NCI-H82 (cell line): ENCODE measurements around the gene KIRREL2.
"Not testable (repeated sequence)": the region's sequence is repeated elsewhere in the genome, so short reads cannot be mapped to it uniquely, and the experiment has no call there.

ENCODE experiments used
- DNase-seq: peaks from one replicate; lab custom pipeline; 2025; lab: John Stamatoyannopoulos, UW

Gene KIRREL2

GRCh38 chr19:35899547-35900214 is 43.0 kb downstream of the KIRREL2 start:
- peak; percentile 94 for DNase-seq

DNA sequence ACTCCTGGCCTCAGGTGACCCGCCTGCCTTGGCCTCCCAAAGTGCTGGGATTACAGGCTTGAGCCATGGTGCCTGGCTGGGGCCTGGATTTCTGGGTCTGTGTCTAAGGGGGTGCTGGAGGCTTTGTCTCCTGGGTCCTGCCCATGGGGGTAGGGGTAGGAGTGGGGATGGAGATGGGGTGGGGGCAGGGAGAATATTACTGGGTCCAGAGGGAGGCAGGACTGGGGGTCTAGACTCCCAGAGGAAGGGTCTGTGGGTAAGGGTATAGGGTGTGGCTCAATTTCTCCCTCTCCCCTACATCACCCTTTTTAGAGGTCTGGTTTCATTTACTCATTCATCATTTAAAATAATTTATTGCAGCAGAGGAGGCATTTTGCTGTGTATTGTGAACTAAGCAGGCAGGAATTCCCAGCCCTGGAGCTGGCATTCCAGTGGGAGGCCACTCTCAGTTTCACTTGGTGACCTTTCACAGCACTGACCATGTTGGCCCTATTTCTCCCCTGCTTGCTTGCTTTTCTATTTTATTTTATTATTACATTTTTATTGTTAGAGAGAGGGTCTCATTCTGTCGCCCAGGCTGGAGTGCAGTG is 44.4 kb downstream of the KIRREL2 start:
- no peak for DNase-seq

DNA sequence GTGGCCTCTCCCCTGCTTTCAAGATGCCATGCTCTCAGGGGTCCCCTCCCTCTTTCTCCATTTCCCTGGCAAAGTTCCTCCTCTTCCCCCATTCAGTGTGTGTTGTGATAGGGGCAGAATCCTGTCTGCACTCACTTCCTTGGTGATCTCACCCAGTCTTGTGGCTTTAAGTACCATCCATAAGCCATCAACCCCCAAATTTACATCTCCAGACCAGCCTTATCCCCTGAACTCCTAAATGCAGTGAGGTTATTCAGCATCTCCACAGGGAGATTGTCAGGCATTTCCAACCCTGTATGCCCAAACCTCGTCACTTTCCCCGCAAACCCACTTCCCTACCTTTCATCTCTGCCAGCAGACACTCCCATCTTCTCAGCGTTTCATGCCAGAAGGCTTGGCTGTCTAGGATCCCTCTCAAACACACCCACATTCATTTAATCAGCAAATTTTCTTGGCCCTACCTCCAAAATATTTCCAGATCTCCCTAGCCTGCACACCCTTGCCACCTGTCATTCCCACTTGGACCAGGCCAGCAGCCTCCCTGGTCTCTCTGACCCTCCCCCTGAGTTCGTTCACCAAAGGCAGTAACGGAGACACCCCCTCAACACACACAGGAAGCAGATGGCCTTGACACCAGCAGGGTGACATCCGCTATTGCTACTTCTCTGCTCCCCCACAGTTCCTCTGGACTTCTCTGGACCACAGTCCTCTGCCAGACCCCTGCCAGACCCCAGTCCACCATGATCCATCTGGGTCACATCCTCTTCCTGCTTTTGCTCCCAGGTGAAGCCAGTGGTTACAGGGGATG is 45.3 kb downstream of the KIRREL2 start, which contains the start of gene HCST:
Gene HCST, plus strand, starts transcription at position 676 of the 808 bp plus-strand sequence. Its CDS starts 65 bp downstream, at position 741.
- peak; percentile 14 for DNase-seq

- no peak for DNase-seq
These were observed 46.3 kb downstream of the KIRREL2 start for GRCh38 chr19:35902870-35903475.

- peak; percentile 65 for DNase-seq
These were observed 47.0 kb downstream of the KIRREL2 start for GRCh38 chr19:35903550-35904179.

GRCh38 chr19:35904311-35905068 is 47.8 kb downstream of the KIRREL2 start:
- DNase-seq, result no peak

DNA sequence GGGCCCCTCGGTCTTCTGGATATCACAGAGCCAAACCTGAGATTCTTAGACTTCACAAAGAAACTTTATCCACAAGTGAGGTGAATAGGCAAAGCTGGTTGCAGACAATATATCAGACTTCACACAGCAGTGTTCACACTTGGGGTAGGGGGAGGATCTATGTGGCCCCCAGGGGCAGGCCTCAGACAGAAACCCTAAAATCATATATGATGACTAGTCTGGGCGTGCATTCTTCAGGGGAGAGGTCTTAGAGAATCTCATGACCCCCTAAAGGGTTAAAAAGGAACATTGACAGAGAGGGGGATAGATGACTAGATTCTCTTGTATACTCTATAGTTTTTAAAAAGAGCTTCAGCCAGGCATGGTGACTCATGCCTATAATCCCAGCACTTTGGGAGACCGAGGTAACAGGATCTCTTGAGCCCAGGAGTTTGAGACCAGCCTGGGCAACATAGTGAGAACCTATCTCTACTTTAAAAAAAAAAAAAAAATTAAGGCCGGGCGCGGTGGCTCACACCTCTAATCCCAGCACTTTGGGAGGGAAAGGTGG is 48.5 kb downstream of the KIRREL2 start:
- DNase-seq, result no peak

DNA sequence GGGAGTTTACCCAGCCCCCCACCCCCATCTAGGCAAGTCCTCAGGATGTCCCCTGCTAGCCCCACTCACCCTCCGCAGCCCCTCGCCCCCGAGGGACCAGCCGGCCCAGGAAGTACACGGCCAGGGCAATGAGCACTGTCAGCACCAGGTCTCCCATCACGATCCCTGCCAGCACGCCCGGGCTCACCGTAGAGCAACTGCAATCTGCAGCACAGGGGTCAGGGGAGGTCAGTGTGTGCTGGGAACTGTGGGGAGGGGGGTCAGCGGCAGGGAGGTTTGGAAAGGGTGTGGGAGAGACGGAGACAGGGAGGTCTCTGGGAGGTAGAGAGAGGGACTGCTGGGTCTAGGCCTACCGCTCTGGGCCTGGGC is 50.6 kb downstream of the KIRREL2 start:
- DNase-seq, result peak; percentile 16

DNA sequence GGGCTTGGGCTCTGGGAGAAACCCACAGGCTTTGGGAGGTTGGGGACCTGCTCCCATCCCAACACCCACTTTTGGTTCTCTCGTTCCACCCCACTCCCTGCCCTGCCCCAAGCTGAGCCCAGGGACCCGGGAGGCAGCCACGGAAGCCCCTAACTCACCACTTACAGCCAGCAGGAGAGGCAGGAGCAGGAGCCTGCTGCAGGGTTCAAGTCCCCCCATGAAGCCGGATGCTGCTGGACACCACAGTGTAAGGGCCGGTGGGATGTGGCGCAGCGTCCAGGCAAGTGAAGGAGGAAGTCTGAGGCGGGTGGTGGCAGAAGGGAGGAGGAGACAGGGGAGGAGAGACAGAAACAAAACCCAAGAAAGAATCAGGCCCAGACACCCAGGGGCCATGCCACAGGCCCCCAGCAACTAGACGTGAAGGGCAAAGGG is 51.3 kb downstream of the KIRREL2 start, which contains the start of gene TYROBP:
Gene TYROBP, minus strand, starts transcription at position 286 of the 432 bp plus-strand sequence. Its CDS starts 67 bp downstream, at position 219.
- DNase-seq, result no peak

DNA sequence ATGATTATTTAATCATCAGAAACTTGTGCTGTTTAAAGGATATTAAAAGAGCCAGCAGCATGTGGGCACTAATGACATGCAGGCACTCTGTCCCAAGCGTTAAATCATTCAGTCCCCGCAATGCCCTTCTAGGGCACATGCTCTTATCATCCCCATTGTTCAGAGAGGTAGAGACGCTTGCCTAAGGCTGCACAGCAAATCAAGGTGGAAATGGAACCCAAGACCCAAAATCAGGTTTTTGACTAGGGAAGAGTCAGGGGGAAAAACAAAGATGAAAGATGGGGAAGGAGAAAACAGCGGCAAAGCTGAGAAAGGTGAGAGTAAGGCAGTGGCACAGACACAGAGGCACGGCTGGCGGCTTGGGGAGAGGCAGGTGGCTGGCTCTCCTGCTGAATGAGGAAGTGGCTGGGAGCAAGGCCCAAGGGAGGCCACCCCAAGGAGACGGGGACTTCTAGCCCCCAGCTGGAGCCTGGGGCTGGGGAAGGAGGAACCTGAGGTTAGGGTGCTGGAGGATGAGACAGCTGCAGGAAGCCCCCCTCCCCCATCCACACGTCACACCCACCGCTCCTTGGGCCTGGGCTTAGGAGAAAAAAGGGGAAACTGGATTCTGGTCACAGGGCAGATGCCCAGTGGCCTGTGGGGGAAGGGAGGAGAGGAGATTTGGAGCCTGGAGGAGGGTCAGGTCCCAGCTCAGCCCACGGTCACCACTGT is 52.4 kb downstream of the KIRREL2 start:
- DNase-seq, result peak; percentile 26

DNA sequence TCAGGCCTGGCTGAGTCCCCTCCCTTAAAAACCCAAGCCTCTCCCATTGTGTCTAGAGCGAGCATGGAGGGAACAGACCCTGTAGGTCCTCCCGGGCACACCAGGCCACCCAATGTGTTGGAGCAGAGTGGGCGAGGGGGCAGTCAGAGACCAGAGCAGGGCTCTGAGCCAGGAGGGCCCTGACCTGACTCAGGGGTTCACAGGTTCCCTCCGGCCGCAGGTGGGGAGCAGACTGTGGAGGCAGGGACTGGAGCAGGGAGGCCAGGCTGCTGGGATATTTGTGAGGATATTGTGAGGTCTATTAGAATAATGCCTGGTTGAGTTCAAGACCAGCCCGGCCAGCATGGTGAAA is 52.9 kb downstream of the KIRREL2 start:
- DNase-seq, result no peak

DNA sequence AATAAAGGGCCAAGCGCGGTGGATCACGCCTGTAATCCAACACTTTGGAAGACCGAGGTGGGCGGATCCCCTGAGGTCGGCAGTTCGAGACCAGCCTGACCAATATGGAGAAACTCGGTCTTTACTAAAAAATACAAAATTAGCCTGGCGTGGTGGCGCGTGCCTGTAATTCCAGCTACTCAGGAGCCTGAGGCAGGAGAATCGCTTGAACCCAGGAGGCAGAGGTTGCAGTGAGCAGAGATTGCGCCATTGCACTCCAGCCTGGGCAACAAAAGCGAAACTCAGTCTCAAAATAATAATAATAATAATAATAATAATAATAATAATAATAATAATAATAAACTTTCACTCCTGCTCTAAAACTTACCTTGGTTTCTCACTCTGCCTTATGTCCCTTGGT is 53.6 kb downstream of the KIRREL2 start:
- not testable (repeated sequence) for DNase-seq

- peak; percentile 13 for DNase-seq
These were observed 54.5 kb downstream of the KIRREL2 start for GRCh38 chr19:35911173-35911572.

DNA sequence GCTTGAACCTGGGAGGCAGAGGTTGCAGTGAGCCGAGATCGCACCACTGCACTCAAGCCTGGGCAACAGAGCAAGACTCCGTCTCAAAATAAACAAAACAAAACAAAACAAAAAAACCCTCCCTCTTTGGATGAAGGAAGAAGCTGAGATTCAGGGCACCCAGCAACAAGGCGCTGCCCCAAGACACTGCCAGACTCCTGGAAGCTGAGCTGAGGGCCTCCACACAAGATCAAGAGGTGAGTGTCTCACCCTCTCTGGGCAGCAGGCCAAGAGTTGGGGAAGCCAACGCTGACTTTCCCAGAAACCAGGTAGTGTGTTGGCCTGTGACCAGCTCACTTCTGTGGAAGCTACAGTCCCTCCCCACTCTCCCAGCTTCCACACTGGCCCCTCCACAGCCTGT is 55.1 kb downstream of the KIRREL2 start:
- no peak for DNase-seq

- DNase-seq, result no peak
These were observed 56.9 kb downstream of the KIRREL2 start for GRCh38 chr19:35913589-35913988.

DNA sequence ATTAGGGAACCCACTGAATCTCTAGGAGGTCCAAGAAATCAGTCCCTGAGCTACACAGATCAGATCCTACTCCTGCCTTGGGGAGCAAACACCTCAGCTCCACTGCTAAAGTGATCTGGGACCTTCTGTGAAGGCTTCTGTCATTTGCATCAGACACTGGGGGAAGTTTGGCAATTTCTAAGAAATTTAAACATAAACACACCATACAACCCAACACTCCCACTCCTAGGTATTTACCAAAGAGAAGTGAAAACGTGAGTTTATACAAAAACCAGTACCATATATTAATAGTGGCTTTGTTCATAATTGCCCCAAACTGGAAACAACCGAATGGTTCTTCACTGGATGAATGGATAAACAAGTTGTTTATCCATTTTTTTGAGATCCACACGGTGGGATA is 58.7 kb downstream of the KIRREL2 start:
- DNase-seq, result no peak
